BJ (cell line): ENCODE measurements around the gene SIPA1L3. TPM values are rescaled to one million over a fixed set of nuclear protein-coding genes. Genes with fewer than 3 reads are reported as not detected.
"Not testable (repeated sequence)": the region's sequence is repeated elsewhere in the genome, so short reads cannot be mapped to it uniquely, and the experiment has no call there.

Experiments used
- CTCF ChIA-PET: fragments of 350-600 bp; formaldehyde crosslinking; extraction: SDS; loops from one replicate; lab custom pipeline; 2021; ENCODE audit warnings: antibody characterized with exemption, inconsistent platforms; lab: Yijun Ruan, JAX
- POLR2A ChIA-PET: fragments of 300-600 bp; sonication (Branson Sonifier 250); formaldehyde crosslinking; extraction: SDS; loops from one replicate; lab custom pipeline; 2021; ENCODE audit warnings: antibody characterized with exemption; lab: Charles Lee
- DNase-seq: peaks from one replicate; pipeline ENCODE4 v3.0.0-alpha.2; 2011; ENCODE audit warnings: low read depth
- H3K27me3 ChIP-seq: 2 replicates; pipeline ENCODE4 v1.6.0; 2011; ENCODE audit warnings: low read length; ENCODE audit not compliant: control insufficient read depth, insufficient read depth
- H3K36me3 ChIP-seq: 2 replicates; pipeline ENCODE4 v1.5.1; 2011; ENCODE audit warnings: low read length; ENCODE audit not compliant: control insufficient read depth, insufficient read depth
- H3K4me3 ChIP-seq: 2 replicates; pipeline ENCODE4 v1.5.1; 2011; ENCODE audit warnings: low read depth, mild to moderate bottlenecking, control low read depth, low read length
- CTCF ChIP-seq: IDR thresholded peaks from 2 replicates; pipeline ENCODE4 v1.5.1; 2011; ENCODE audit warnings: low read depth, mild to moderate bottlenecking, control low read depth, inconsistent platforms, low read length, moderate library complexity; ENCODE audit not compliant: insufficient read depth
- polyA minus RNA-seq: library from RNA; depleted of rRNA, polyadenylated mRNA; stranded (reverse); fragments of >200 nt; gene quantifications from 2 replicates; pipeline ENCODE4 v1.2.3, GENCODE V29; 2011; rRNA and poly(A)+ RNA removed
- polyA plus RNA-seq: library from polyadenylated mRNA; depleted of rRNA; stranded (reverse); fragments of >200 nt; gene quantifications from 2 replicates; pipeline ENCODE4 v1.2.3, GENCODE V29; 2011; rRNA removed

Gene SIPA1L3
- 4.0 and 4.5 TPM in 2 replicates for polyA plus RNA-seq
- polyA minus RNA-seq = 19.9 and 20.4 TPM in 2 replicates

- CTCF ChIA-PET = interaction anchor here (0.5 to 2.9 kb wide), 15 partner anchors 8 to 337 kb away, joined by 3 to 9 read pairs (median 4); no protein-coding TSS in a partner anchor
- peak; percentile 80 for DNase-seq
- TF ChIP-seq CTCF = 0 out of 2 replicates have a peak, but pooled peaks have one; percentile 2
- H3K27me3 ChIP-seq = no peaks in the 10 kb centered on the region
- peak within 1 kb of the TSS; percentile 88 for H3K4me3 ChIP-seq
- H3K36me3 ChIP-seq = no peaks in the 10 kb centered on the region
- POLR2A ChIA-PET = interaction anchor here (1.0 kb wide), 1 partner anchor 98 kb away, joined by 5 read pairs; no protein-coding TSS in a partner anchor
These were observed at the start of gene SIPA1L3 for GRCh38 chr19:37906869-37907734. SIPA1L3 (plus strand) TSS chr19:37907208; CDS start chr19:38081566, 174,358 bp downstream.

GRCh38 chr19:37864501-37864900, 42.5 kb upstream of the SIPA1L3 start:
- CTCF ChIA-PET = interaction anchor here (0.6 kb wide), 1 partner anchor 362 kb away, joined by 3 read pairs; no protein-coding TSS in a partner anchor
- Histone ChIP-seq H3K36me3 (no peaks in the 10 kb centered on the region), H3K27me3 (no peaks in the 10 kb centered on the region), H3K4me3 (no peak overlapping the region)
- DNase-seq = no peak
- TF ChIP-seq CTCF = no peak
- POLR2A ChIA-PET = no interaction called here

- H3K27me3 ChIP-seq, CTCF ChIA-PET, H3K4me3 ChIP-seq, H3K36me3 ChIP-seq, DNase-seq, POLR2A ChIA-PET: not testable (repeated sequence)
These were observed 41.1 kb upstream of the SIPA1L3 start for GRCh38 chr19:37865930-37866329.

- ChIA-PET CTCF (no interaction called here), POLR2A (no interaction called here)
- no peak for TF ChIP-seq CTCF
- H3K27me3 ChIP-seq = no peaks in the 10 kb centered on the region
- no peak for DNase-seq
- no peak overlapping the region for H3K4me3 ChIP-seq
- no peaks in the 10 kb centered on the region for H3K36me3 ChIP-seq
These were observed 39.2 kb upstream of the SIPA1L3 start for GRCh38 chr19:37867831-37868230.

GRCh38 chr19:37869766-37870340, 37.2 kb upstream of the SIPA1L3 start:
- CTCF ChIA-PET = no interaction called here
- POLR2A ChIA-PET = no interaction called here
- TF ChIP-seq CTCF = no peak

More at GRCh38 chr19:37869766-37870340, 37.2 kb upstream of the SIPA1L3 start:
- DNase-seq = no peak
- no peaks in the 10 kb centered on the region for H3K27me3 ChIP-seq
- H3K36me3 ChIP-seq = no peaks in the 10 kb centered on the region
- no peak overlapping the region for H3K4me3 ChIP-seq
